Mucosa of gallbladder (tissue), 1 donor: Measurements from ENCODE around the gene TMEM176A. TPM values are rescaled to one million over a fixed set of nuclear protein-coding genes. Genes with fewer than 3 reads are reported as not detected.

ENCODE experiments used
- DNase-seq: peaks from one replicate; pipeline ENCODE4 v3.0.0-alpha.2; 2020; ENCODE audit warnings: low spot score
- total RNA-seq: library from RNA; stranded (reverse); gene quantifications from one replicate; pipeline ENCODE4 v1.2.1, GENCODE V29; 2021
- donor health status: DM: no; HTN: no; CAD: no.

TMEM176A gene
- total RNA-seq, 1 donor from 2014 or later = 246 TPM

DNA sequence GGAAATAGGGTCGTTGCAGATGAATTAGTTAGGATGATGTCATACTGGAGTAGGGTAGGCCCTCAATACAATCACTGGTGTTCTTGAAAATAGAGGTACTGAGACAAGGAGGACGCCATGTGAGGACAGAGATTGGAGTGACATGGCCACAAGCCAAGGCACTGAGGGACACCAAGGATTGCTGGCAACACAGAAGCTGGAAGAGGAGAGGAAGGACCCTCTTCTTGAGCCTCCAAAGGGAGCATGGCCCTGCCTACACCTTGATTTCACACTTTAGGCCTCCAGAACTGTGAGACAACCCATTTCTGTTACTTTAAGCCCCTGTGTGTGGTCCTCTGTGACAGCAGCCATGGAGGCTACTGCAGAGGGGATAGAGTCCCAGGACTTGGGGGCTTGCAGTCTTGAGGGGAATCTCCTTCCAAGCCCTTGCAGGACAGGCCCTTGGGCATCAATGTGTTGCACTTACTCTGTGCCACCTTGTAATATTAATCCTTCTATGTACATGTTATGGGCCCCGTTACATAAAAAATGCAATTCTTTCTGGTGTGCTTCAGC is 48.1 kb downstream of the TMEM176A start:
- DNase-seq = no peak

GRCh38 chr7:150849204-150849775 is 48.7 kb downstream of the TMEM176A start:
- DNase-seq = no peak

GRCh38 chr7:150850273-150850672 is 49.7 kb downstream of the TMEM176A start:
- DNase-seq = no peak

DNA sequence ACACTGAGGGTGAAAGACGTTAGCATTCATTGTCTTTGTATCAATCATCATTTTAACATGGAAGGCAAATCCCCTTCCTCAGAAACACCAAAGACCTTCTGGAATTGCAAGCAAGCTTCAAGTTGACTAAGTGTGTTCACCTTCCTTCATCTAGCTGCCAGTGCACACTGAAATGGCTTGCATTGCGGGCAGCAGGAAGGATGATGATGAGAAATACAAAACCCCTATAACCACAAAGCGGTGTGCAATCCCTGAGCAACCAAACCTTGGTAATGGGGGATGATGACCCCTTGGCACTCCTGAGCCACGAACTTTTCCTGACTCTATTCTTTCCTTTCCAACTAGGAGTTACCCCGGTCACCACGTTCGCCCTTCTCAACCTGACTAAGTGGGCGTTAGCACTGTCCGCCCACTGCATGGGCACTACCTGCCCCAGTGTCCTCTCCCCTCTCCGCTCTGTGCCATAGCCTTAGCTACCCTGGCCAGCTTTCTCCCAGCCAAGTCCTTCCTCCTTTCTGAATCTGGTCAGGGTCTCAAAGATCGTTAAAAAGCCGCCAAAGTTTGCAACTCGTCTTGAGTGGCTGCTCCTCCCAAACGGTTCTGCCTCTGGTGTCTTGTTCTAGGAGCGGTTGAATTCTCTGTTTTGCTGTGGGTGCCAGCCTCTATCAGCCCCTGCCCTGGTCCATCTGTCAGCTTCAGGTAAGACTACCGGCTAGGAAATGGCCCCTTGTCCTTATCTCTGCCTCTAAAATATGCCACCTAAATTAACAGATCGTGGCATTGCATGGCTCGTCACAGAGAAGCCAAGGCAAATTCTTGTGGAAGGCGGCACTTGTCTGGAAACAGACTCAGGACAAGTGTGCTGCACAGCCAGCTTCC is 51.2 kb downstream of the TMEM176A start:
- no peak for DNase-seq

DNA sequence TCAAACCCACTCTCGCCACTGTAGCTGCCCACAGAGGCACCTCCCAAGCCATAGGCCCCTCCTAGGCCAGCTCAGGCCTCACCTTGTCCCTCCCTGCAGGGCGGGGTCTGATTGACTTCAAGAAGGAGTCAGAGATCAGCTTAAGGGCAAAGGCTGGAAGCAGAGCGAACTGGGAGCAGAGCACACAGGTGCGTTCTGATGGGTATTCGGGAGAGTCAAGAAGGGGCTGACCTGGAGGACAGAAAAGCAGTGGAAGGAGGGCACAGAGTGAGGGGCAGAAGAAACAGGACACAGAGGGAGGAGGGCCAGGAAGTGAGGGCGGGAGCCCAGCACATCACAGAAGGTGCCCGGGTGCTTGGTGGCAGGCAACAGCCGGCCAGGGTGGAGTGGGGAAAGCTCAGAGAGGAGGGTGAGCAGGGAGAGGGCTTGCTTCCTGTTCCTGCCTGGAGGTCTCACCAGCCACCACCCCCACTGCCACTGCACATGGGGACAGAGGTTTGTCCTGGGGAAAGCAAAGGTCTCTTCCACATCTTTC is 51.9 kb downstream of the TMEM176A start, which contains the start of gene AOC1:
AOC1 (plus strand) TSS at position 147 of the 535 bp plus-strand sequence. CDS start 3,954 bp downstream, outside the sequence.
- DNase-seq = no peak

DNA sequence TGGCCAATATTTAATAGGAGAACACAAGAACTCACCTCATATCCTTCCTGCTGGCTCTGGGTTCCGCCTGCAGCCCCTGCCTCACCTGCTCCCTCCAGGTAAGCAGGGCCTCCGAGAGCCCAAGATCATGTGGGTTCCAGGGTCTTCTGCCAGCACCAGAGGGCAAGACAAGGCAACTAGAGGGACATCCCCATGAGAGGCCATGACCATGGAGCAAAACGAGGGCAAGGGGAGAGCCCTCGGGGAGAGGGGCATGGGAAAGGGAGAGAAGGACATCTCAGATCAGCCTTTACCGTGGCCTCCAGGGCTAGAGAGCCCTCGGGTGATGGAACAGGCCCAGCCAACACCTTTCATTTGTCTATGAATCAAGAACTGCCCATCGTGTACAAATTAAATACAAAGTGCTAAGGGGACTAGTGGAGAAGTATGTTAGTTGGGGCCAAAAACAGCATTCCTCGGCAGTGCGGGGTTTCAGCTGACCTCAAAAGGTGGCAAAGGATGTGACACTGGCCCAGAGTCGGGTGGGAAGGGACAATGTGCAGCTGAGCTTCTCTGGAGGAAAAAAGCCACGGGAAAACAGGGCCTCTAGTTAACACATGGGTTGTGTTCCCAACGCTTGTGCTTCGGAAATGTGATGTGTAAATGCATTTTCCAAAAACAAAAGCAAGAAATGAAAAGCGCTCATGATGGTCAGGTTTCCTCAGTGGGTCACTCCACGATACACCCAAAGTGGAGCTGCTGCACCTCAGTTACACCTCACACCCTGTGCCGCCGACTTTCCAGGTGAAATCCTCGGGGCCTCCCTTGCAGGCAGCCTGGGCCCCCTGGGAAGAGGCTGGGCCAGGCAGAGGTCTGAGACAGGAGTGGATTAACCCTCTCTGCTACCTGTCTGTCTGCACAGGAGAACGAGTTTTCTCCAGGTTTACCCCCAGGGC is 53.8 kb downstream of the TMEM176A start:
- DNase-seq = peak; percentile 6

Other genes with a start within 250 kb of the TMEM176A start
- gene GIMAP4, start 233.4 kb upstream of the TMEM176A start, total RNA-seq = 39.9 TPM
- gene GIMAP6, start 168.4 kb upstream of the TMEM176A start, total RNA-seq = 20.5 TPM
- 19.1 TPM for gene GIMAP2, start 115.1 kb upstream of the TMEM176A start, total RNA-seq
- gene GIMAP1, start 84.2 kb upstream of the TMEM176A start, total RNA-seq = 5.1 TPM
- gene GIMAP5, start 63.4 kb upstream of the TMEM176A start, total RNA-seq = 9.8 TPM
- gene TMEM176B, start 405 bp upstream of the TMEM176A start, total RNA-seq = 304 TPM
- gene AOC1, start 51.7 kb downstream of the TMEM176A start, total RNA-seq = 8.4 TPM
- gene KCNH2, start 177.6 kb downstream of the TMEM176A start, total RNA-seq = 49.4 TPM
- gene NOS3, start 190.2 kb downstream of the TMEM176A start, total RNA-seq = 12.6 TPM
- gene ATG9B, start 223.7 kb downstream of the TMEM176A start, total RNA-seq = 1.2 TPM
- gene ABCB8, start 227.7 kb downstream of the TMEM176A start, total RNA-seq = 43.9 TPM
- 4.4 TPM for gene ASIC3, start 247.8 kb downstream of the TMEM176A start, total RNA-seq